Measurements from ENCODE around the gene ALCAM. TPM values are rescaled to one million over a fixed set of nuclear protein-coding genes. Genes with fewer than 3 reads are reported as not detected.

The ALCAM gene
- total and polyA plus RNA-seq, 2 donors (not counting 1 experiment from before 2014, with no cell fraction given): 6.2 to 23.8 TPM

GRCh38 chr3:105435277-105435676, 68.6 kb downstream of the ALCAM start:
- no peaks in the 10 kb centered on the region for H3K27me3 ChIP-seq (replicated peaks in 1 of 4; ENCODE audit: control extremely low read depth in 1 of 4, control insufficient read depth in 3 of 4, insufficient read depth in 4 of 4, low read length in 3 of 4)
- no peak for ATAC-seq (ENCODE audit: low read depth)
- intact Hi-C loops (cut with micrococcal nuclease): no loop called here
- DNase-seq: no peak
- no peaks in the 10 kb centered on the region for H4K20me1 ChIP-seq (ENCODE audit: control insufficient read depth, insufficient read depth, low read length, poor library complexity, severe bottlenecking)
- TF ChIP-seq CTCF (IDR thresholded peaks at IDR 0.05): no peak
- no peak for TF ChIP-seq EZH2 (IDR thresholded peaks at IDR 0.05; ENCODE audit: borderline replicate concordance, insufficient read depth, low read depth, low read length, poor library complexity, severe bottlenecking)
- Mint-ChIP-seq H3K9me3 (ENCODE audit: insufficient read depth) (peaks cover 1% of the 10 kb centered on the region), H3K27me3 (no peaks in the 10 kb centered on the region), H3K4me3 (no peak overlapping the region), H3K4me1 (peaks cover 14% of the 10 kb centered on the region), H3K27ac (no peak overlapping the region)
- 100% methylated on average over 1 of the region's 3 CpGs for WGBS (ENCODE audit: insufficient coverage)
- POLR2A ChIA-PET: no interaction called here
- H3K79me2 ChIP-seq (ENCODE audit: control insufficient read depth, insufficient read depth, low read length): peaks cover 7% of the 10 kb centered on the region
- no peaks in the 10 kb centered on the region for H3K36me3 ChIP-seq (replicated peaks in 1 of 2; ENCODE audit: control extremely low read depth in 1 of 2, control insufficient read depth in 1 of 2, extremely low read depth in 1 of 2, insufficient read depth in 2 of 2, low read length in 1 of 2)
- H3K4me3 ChIP-seq (ENCODE audit: control extremely low read depth in 1 of 5, extremely low read depth in 1 of 5, insufficient read depth in 1 of 5, low read depth in 2 of 5, low read length in 4 of 5): no peak overlapping the region
- CTCF ChIA-PET: no interaction called here
- no peak overlapping the region for H3K9ac ChIP-seq (ENCODE audit: low read length)
- no peak overlapping the region for H3K27ac ChIP-seq (ENCODE audit: low read length in 2 of 2)
- H3K4me2 ChIP-seq (replicated peaks; ENCODE audit: low read depth, low read length, poor library complexity, severe bottlenecking): no peak overlapping the region
- H2AFZ ChIP-seq (ENCODE audit: insufficient read depth, low read depth, low read length, poor library complexity, severe bottlenecking): no peak overlapping the region
- peaks cover 4 to 5% of the 10 kb centered on the region in 2 donors for H3K4me1 ChIP-seq (ENCODE audit: control insufficient read depth in 2 of 2, insufficient read depth in 2 of 2, low read length in 2 of 2)
- peaks cover 3 to 5% (median 4%) of the 10 kb centered on the region in 3 donors for H3K9me3 ChIP-seq (ENCODE audit: control extremely low read depth in 1 of 3, control insufficient read depth in 2 of 3, insufficient read depth in 1 of 3, low read length in 2 of 3)

- Histone ChIP-seq H4K20me1 (ENCODE audit: control insufficient read depth, insufficient read depth, low read length, poor library complexity, severe bottlenecking) (no peaks in the 10 kb centered on the region), H3K27me3 (replicated peaks in 1 of 4; ENCODE audit: control extremely low read depth in 1 of 4, control insufficient read depth in 3 of 4, insufficient read depth in 4 of 4, low read length in 3 of 4) (no peaks in the 10 kb centered on the region), H3K4me3 (ENCODE audit: control extremely low read depth in 1 of 5, extremely low read depth in 1 of 5, insufficient read depth in 1 of 5, low read depth in 2 of 5, low read length in 4 of 5) (no peak overlapping the region), H3K27ac (ENCODE audit: low read length in 2 of 2) (no peak overlapping the region), H3K9me3 (ENCODE audit: control extremely low read depth in 1 of 3, control insufficient read depth in 2 of 3, insufficient read depth in 1 of 3, low read length in 2 of 3) (peaks cover 3 to 5% (median 4%) of the 10 kb centered on the region in 3 donors), H3K4me1 (ENCODE audit: control insufficient read depth in 2 of 2, insufficient read depth in 2 of 2, low read length in 2 of 2) (no peaks in the 10 kb centered on the region), H3K79me2 (ENCODE audit: control insufficient read depth, insufficient read depth, low read length) (no peaks in the 10 kb centered on the region), H3K36me3 (replicated peaks in 1 of 2; ENCODE audit: control extremely low read depth in 1 of 2, control insufficient read depth in 1 of 2, extremely low read depth in 1 of 2, insufficient read depth in 2 of 2, low read length in 1 of 2) (no peaks in the 10 kb centered on the region), H2AFZ (ENCODE audit: insufficient read depth, low read depth, low read length, poor library complexity, severe bottlenecking) (no peak overlapping the region), H3K4me2 (replicated peaks; ENCODE audit: low read depth, low read length, poor library complexity, severe bottlenecking) (no peak overlapping the region), H3K9ac (ENCODE audit: low read length) (no peak overlapping the region)
- peaks cover 1% of the 10 kb centered on the region for H3K9me3 Mint-ChIP-seq (ENCODE audit: insufficient read depth)
- no peak for ATAC-seq (ENCODE audit: low read depth)
- no peak overlapping the region for H3K4me3 Mint-ChIP-seq
- H3K4me1 Mint-ChIP-seq: peaks cover 4% of the 10 kb centered on the region
- ChIA-PET POLR2A (no interaction called here), CTCF (no interaction called here)
- intact Hi-C loops (cut with micrococcal nuclease): no loop called here
- H3K27ac Mint-ChIP-seq: no peak overlapping the region
- no peak for DNase-seq
- TF ChIP-seq EZH2 (IDR thresholded peaks at IDR 0.05; ENCODE audit: borderline replicate concordance, insufficient read depth, low read depth, low read length, poor library complexity, severe bottlenecking) (no peak), CTCF (IDR thresholded peaks at IDR 0.05) (no peak)
- no peaks in the 10 kb centered on the region for H3K27me3 Mint-ChIP-seq
Measured at GRCh38 chr3:105436687-105437086, 70.0 kb downstream of the ALCAM start.

All from B cell (primary cell).